Measurements from ENCODE around the gene TMEM123.

GRCh38 chr11:102396708-102397563, 55.6 kb downstream of the TMEM123 start:
- no peak for TF ChIP-seq POLR2A (IDR thresholded peaks at IDR 0.05; ENCODE audit: low read depth, low read length)
- peak; percentile 29; the same call in 1 of the 2 replicates for TF ChIP-seq JUNB (IDR thresholded peaks at IDR 0.05)
- TF ChIP-seq YY1 (IDR thresholded peaks at IDR 0.05; ENCODE audit: low read depth, low read length): no peak
- TF ChIP-seq CTCF (IDR thresholded peaks at IDR 0.05 in 2 of 3, conservative IDR thresholded peaks at IDR 0.05 in 1 of 3; ENCODE audit: control insufficient read depth in 2 of 3, extremely low read depth in 1 of 3, insufficient read depth in 1 of 3, low read depth in 3 of 3, low read length in 3 of 3): no peak
- no peak for TF ChIP-seq SREBF2 (IDR thresholded peaks at IDR 0.05; ENCODE audit: low read length)

Data from GM12878 (cell line).